LoVo (cell line): ENCODE measurements around the gene NPRL2.
"Not testable (repeated sequence)": the region's sequence is repeated elsewhere in the genome, so short reads cannot be mapped to it uniquely, and the experiment has no call there.

ENCODE experiments used
- DNase-seq: peaks from one replicate; pipeline ENCODE4 v3.0.0-alpha.2; 2016; ENCODE audit warnings: low spot score

Gene NPRL2

GRCh38 chr3:50327129-50327528 lies 23.4 kb downstream of the NPRL2 start:
- DNase-seq = no peak

GRCh38 chr3:50326182-50326541 lies 24.4 kb downstream of the NPRL2 start:
- DNase-seq = no peak

GRCh38 chr3:50325497-50326181 lies 24.9 kb downstream of the NPRL2 start:
- no peak for DNase-seq

GRCh38 chr3:50325113-50325480 lies 25.5 kb downstream of the NPRL2 start:
- no peak for DNase-seq

- DNase-seq = peak; percentile 67
These were observed 26.0 kb downstream of the NPRL2 start for GRCh38 chr3:50324351-50325112.

- no peak for DNase-seq
These were observed 26.9 kb downstream of the NPRL2 start for GRCh38 chr3:50323614-50324199.

GRCh38 chr3:50323092-50323600 lies 27.4 kb downstream of the NPRL2 start:
- no peak for DNase-seq

GRCh38 chr3:50322386-50323091 lies 28.0 kb downstream of the NPRL2 start, which contains the start of gene HYAL2:
Gene HYAL2, minus strand, starts transcription at chr3:50322745. Its CDS starts 2,256 bp downstream, at chr3:50320489.
- no peak for DNase-seq

- DNase-seq = no peak
These were observed 28.5 kb downstream of the NPRL2 start for GRCh38 chr3:50322115-50322385.

GRCh38 chr3:50321336-50322114 lies 29.1 kb downstream of the NPRL2 start:
- peak; percentile 90 for DNase-seq

- DNase-seq = peak; percentile 57
These were observed 29.7 kb downstream of the NPRL2 start for GRCh38 chr3:50320853-50321335.

GRCh38 chr3:50319894-50320625 lies 30.5 kb downstream of the NPRL2 start:
- no peak for DNase-seq

- DNase-seq = no peak
These were observed 31.2 kb downstream of the NPRL2 start for GRCh38 chr3:50319181-50319893.

GRCh38 chr3:50318615-50319014 lies 32.0 kb downstream of the NPRL2 start:
- no peak for DNase-seq

- no peak for DNase-seq
These were observed 32.4 kb downstream of the NPRL2 start for GRCh38 chr3:50318163-50318562.

GRCh38 chr3:50317300-50317699 lies 33.3 kb downstream of the NPRL2 start:
- peak; percentile 56 for DNase-seq

- peak; percentile 88 for DNase-seq
These were observed 33.8 kb downstream of the NPRL2 start for GRCh38 chr3:50316657-50317242.

GRCh38 chr3:50314816-50315215 lies 35.8 kb downstream of the NPRL2 start:
- no peak for DNase-seq

GRCh38 chr3:50314342-50314741 lies 36.2 kb downstream of the NPRL2 start:
- no peak for DNase-seq

GRCh38 chr3:50312041-50312440 lies 38.5 kb downstream of the NPRL2 start:
- not testable (repeated sequence) for DNase-seq
